Heart right ventricle (tissue), 16 donors: ENCODE results near the gene EIF2B2. TPM values are rescaled to one million over a fixed set of nuclear protein-coding genes. Genes with fewer than 3 reads are reported as not detected.

ENCODE experiments used
- ATAC-seq, 8 donors: fragments of 200-7000 bp; cut with Tn5 transposase; one replicate each; pipeline ENCODE4 v1.9.1; 2020; ENCODE audit warnings: mild to moderate bottlenecking in 8 of 8, moderate library complexity in 8 of 8, moderate number of reproducible peaks in 1 of 8
- DNase-seq, 2 donors: peaks; one replicate each; pipeline ENCODE4 v3.0.0-alpha.2; 2020
- H3K27ac ChIP-seq, 10 donors: fragments of 200-600 bp; sonication (generic) in 2 of 10; one replicate each; pipeline versions ENCODE4 v1.5.0 to v1.8.0; 2020 to 2022; ENCODE audit warnings: mild to moderate bottlenecking in 3 of 10
- H3K27me3 ChIP-seq, 7 donors: fragments of 200-600 bp; one replicate each; pipeline ENCODE4 v1.8.0; 2021 to 2022; ENCODE audit warnings: mild to moderate bottlenecking in 2 of 7
- H3K36me3 ChIP-seq, 9 donors: fragments of 200-600 bp; sonication (generic) in 1 of 9; one replicate each; pipeline versions ENCODE4 v1.5.0 to v1.8.0; 2020 to 2022; ENCODE audit warnings: mild to moderate bottlenecking in 2 of 9
- H3K4me1 ChIP-seq, 9 donors: fragments of 200-600 bp; sonication (generic) in 1 of 9; one replicate each; pipeline versions ENCODE4 v1.5.0 to v1.8.0; 2020 to 2022; ENCODE audit warnings: mild to moderate bottlenecking in 4 of 9
- H3K4me3 ChIP-seq, 10 donors: fragments of 200-600 bp; sonication (generic) in 2 of 10; one replicate each; pipeline versions ENCODE4 v1.5.0 to v1.8.0; 2020 to 2022; ENCODE audit warnings: mild to moderate bottlenecking in 7 of 10, moderate library complexity in 2 of 10
- H3K9me3 ChIP-seq, 11 donors: fragments of 200-600 bp in 10 of 11; sonication (generic) in 2 of 11; one replicate each; pipeline versions ENCODE4 v1.5.0 to v1.8.0; 2013 to 2022; ENCODE audit warnings: mild to moderate bottlenecking in 2 of 11, control low read depth in 1 of 11, moderate library complexity in 1 of 11
- CTCF ChIP-seq, 9 donors: fragments of 200-600 bp; sonication (generic) in 2 of 9; IDR thresholded peaks; one replicate each; pipeline versions ENCODE4 v1.5.0 to v1.8.0; 2021 to 2022; ENCODE audit warnings: antibody characterized with exemption in 9 of 9, mild to moderate bottlenecking in 5 of 9, moderate library complexity in 1 of 9
- WGBS, 2 donors: extraction: QIAGEN DNeasy Blood & Tissue Kit; methylation state at CpG; one replicate each; pipeline ENCODE4 v1.1.7; 2013; ENCODE audit warnings: inconsistent platforms in 1 of 2; 5-methylcytosine and 5-hydroxymethylcytosine counted together
- intact Hi-C, 10 donors: fragments of 100-400 bp; cut with DNase I; formaldehyde crosslinking; loops; one replicate each; pipeline versions ENCODE4 v1.11.1 to v1.14.2; 2022
- polyA plus RNA-seq, 2 donors: library from polyadenylated mRNA; stranded (reverse); fragments of 200-250 nt; gene quantifications; one replicate each; pipeline ENCODE4 v1.2.3, GENCODE V29; 2013
- total RNA-seq, 10 donors: library from RNA; stranded (reverse); fragmentation: NEBNext Ultra II Directional in 3 of 10; extraction: Animal tissue kit (Norgen Biotek cat#: 25700) in 3 of 10; gene quantifications; one replicate each; pipeline versions ENCODE4 v1.2.1 to v1.2.4, GENCODE V29; 2021 to 2023
- donor health status: Arrhythmogenic right ventricular cardiomyopathy.
- donor health status: ischemic (EF 13 %, LVEDD 7.1; RV severe dilation, severe dysfunction).
- donor health status: healthy with polysubstance abuse.
- donor health status: DM: no; HTN: yes; CAD: no.
- donor health status: DM: no; HTN: no; CAD: no.
- donor health status: ischemic (EF 25% LVEDD 6.9; RV normal size, moderate dysfunction).
- donor health status: ischemic (EF 25% LVEDD 5.7; RV mildly dilated, moderate dysfunction).
- donor health status: healthy.
- donor health status: DM: yes; HTN: yes; CAD: no.
- donor health status: Ischemic cardiomyopathy.
- donor health status: ischemic (EF 35%, LVEDD 5.7; RV mildly dilated, moderate dysfunction).
- donor health status: nonischemic (EF 11% LVEDD 7.7; RV severe dilation, severe dysfunction).
- donor health status: DM: yes; HTN: yes; CAD: no.
- donor health status: PGD.
- donor health status: ischemic (EF 29% LVEDD 5.4; RV normal size, mild dysfunction).
- donor health status: nonischemic (EF 23%, LVEDD 6.1; RV moderate dilation, normal function).

The EIF2B2 gene
- total and polyA plus RNA-seq, 12 donors = 14.3 to 60.4 (median 31.5) TPM

DNA sequence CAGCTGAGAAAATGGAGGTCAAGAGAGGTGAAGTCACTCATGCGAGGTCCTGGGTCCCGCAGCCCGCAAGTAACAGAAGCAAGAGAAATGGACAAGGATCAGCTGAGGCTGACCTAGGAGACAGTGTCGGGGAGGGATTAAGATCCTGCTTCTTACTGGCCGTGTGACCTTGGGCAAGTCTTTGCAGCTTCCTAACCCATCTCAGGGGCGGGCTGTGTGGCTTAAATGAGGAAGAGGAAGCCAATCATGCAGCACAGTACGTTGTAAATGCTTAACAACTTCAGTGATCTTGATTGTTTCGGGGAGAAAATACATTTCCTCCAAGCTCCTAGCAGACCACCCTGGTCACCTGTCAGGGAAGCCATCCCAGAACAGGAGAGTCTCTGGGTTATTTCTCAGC is 40.2 kb upstream of the EIF2B2 start:
- H3K36me3 ChIP-seq = no peaks in the 10 kb centered on the region
- no peak for DNase-seq
- TF ChIP-seq CTCF (IDR thresholded peaks at IDR 0.05) = no peak
- no peak for ATAC-seq
- H3K27ac ChIP-seq = no peak overlapping the region
- peaks cover 0 to 31% (median 22%) of the 10 kb centered on the region in 9 donors for H3K4me1 ChIP-seq
- H3K27me3 ChIP-seq = no peaks in the 10 kb centered on the region
- intact Hi-C loops = no loop called here
- H3K4me3 ChIP-seq = no peak overlapping the region
- H3K9me3 ChIP-seq = no peaks in the 10 kb centered on the region
- 85 to 87% methylated on average over 8 of the region's 8 CpGs for WGBS, 2 donors

- no peaks in the 10 kb centered on the region for H3K9me3 ChIP-seq
- intact Hi-C loops = no loop called here
- WGBS, 2 donors = 66 to 70% methylated on average over 12 of the region's 12 CpGs
- peak in 1 of 8 donors; percentile 22 for ATAC-seq
- no peak for DNase-seq
- H3K4me1 ChIP-seq = peaks cover 0 to 31% (median 22%) of the 10 kb centered on the region in 9 donors
- H3K36me3 ChIP-seq = no peaks in the 10 kb centered on the region
- H3K27ac ChIP-seq = peak overlapping the region in 1 of 10 donors; percentile 63
- H3K4me3 ChIP-seq = no peak overlapping the region
- TF ChIP-seq CTCF (IDR thresholded peaks at IDR 0.05) = no peak
- no peaks in the 10 kb centered on the region for H3K27me3 ChIP-seq
Observed at GRCh38 chr14:74963178-74963704, 39.5 kb upstream of the EIF2B2 start.

GRCh38 chr14:74963705-74964271 is 38.9 kb upstream of the EIF2B2 start:
- H3K4me3 ChIP-seq = no peak overlapping the region
- intact Hi-C loops = no loop called here
- no peak for TF ChIP-seq CTCF (IDR thresholded peaks at IDR 0.05)
- no peak for DNase-seq
- 39 to 41% methylated on average over 9 of the region's 9 CpGs for WGBS, 2 donors
- H3K27me3 ChIP-seq = no peaks in the 10 kb centered on the region
- H3K27ac ChIP-seq = peak overlapping the region in 2 of 10 donors; percentile 63 to 68
- peaks cover 0 to 31% (median 22%) of the 10 kb centered on the region in 9 donors for H3K4me1 ChIP-seq
- no peaks in the 10 kb centered on the region for H3K9me3 ChIP-seq
- no peaks in the 10 kb centered on the region for H3K36me3 ChIP-seq
- peak in 7 of 8 donors; percentile 12 to 79 (median 32) for ATAC-seq

DNA sequence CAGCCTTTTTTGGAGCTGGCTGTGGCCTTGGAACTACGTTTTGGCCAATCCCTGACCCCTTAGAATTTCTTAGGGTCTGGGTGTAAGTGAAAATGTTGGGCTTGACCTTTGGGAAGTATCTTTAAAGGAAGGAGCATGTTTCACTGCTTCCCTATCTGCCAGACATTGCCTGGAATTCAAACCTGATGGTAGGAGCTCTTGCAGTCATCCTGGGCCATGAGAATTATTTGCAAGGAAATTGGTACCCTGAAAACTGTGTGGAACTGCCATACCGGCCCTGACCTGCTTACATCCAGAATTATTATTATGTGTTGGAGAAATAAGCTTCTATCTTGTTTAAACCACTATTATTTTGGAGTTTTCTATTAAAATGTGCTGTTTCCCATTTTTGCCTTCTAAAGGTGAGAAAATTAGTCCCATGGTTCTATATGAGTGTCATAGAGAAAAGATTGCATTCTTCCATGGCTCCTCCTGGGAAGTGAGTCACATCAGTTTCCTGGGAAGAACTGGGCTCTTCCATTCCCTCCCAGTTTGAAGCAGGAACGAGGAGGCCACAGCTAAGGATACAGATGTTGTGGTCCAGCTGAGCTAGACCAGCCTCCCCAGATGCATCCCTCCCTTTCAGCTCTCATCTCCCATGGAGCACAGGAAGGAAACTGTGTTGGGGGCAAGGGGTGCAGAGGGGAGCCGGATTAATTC is 37.8 kb upstream of the EIF2B2 start:
- H3K27ac ChIP-seq = peak overlapping the region in 8 of 10 donors; percentile 12 to 68 (median 57)
- H3K4me1 ChIP-seq = peaks cover 0 to 31% (median 22%) of the 10 kb centered on the region in 9 donors
- H3K4me3 ChIP-seq = no peak overlapping the region
- ATAC-seq (peak in 6 of 8 donors; percentile 16 to 81 (median 60)), DNase-seq (no peak)
- TF ChIP-seq CTCF (IDR thresholded peaks at IDR 0.05) = no peak
- intact Hi-C loops = loop anchor here in 1 of 10 donors (5.0 kb wide), 1 partner anchor 37 kb away; the partner anchor contains the start of gene EIF2B2
- H3K36me3 ChIP-seq = no peaks in the 10 kb centered on the region
- 58 to 60% methylated on average over 4 of the region's 4 CpGs for WGBS, 2 donors
- no peaks in the 10 kb centered on the region for H3K9me3 ChIP-seq
- H3K27me3 ChIP-seq = no peaks in the 10 kb centered on the region
